Fibroblast of skin of scalp (primary cell): Measurements from ENCODE around the gene RASL10B.
A peak's percentile ranks its signal among the peaks of the same experiment; 100 is the strongest.
"Not testable (repeated sequence)": the region's sequence is repeated elsewhere in the genome, so short reads cannot be mapped to it uniquely, and the experiment has no call there.

ENCODE experiments used
- DNase-seq: peaks from one replicate; pipeline ENCODE4 v3.0.0-alpha.2; 2013

RASL10B gene

DNA sequence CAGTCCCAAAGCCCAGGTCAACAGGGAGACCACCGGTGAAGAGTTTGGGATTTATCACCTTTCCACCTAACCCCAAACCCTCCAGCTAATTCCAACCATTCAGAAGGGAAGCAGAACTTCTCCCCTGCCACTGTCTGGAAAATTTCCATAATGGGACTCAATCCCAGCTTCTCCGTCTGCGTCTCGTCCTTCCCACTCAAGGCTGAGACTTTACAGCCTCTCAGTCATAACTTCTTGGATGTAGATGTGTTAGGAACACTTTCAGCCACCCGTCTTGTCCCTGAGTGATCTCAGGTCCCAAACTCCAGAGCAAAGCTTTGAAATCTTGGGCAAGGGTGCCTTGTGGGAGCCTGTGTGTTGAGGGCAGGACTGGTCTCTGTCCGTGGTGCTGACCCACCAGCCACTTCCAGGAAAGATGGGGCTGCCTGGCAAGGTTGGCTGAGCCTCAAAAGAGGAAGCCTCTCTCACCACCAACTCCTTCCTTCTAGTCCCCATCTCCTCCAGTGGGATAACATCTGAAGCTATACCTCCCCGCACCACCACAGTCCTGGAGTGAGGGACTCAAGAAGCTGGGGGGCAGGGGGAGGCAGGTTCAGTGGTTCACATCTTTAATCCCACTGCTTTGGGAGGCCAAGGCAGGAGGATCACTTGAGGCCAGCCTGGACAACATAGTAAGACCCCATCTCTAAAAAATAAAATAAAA is 12.3 kb downstream of the RASL10B start:
- peak; percentile 43 for DNase-seq

DNA sequence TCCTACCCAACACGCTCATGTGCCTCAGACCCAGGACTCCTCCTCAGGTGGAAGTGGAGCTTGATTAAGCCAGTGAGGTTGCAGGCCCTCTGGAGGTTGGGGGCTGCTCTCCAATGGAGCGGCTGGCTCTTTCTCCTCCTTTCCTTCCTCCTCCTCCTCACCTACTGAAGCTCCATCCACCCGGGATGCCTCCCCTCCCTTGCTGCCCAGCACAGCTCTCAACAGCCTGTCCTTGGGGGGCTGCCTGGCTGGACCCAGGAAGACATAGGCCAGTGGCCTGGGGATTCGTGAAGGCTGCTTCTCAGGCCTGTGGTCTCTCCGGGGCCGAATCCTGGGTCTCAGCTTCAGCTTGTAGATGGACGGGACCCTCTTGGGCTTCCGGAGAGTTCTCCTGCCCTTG is 13.4 kb downstream of the RASL10B start:
- DNase-seq = no peak

DNA sequence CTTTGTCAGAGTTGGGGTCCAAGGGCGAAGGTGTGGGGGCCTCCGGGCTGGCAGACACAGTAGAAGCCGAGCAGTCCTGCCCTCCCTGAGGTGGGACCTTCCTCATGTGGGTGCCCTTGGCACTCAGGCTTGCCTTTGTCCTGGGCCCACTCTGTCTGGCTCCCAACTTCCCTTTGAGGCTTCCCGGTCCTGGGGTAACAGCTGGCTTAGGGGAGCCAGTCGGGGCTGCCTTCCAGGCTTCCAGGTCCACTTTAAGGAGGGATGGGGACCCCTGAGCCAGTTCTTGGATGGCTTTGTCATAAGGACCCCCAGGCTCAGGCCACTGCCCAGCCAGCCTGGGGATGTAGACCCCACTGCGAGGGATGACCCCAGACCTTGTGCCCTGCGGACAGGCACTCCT is 13.8 kb downstream of the RASL10B start:
- DNase-seq = no peak

DNA sequence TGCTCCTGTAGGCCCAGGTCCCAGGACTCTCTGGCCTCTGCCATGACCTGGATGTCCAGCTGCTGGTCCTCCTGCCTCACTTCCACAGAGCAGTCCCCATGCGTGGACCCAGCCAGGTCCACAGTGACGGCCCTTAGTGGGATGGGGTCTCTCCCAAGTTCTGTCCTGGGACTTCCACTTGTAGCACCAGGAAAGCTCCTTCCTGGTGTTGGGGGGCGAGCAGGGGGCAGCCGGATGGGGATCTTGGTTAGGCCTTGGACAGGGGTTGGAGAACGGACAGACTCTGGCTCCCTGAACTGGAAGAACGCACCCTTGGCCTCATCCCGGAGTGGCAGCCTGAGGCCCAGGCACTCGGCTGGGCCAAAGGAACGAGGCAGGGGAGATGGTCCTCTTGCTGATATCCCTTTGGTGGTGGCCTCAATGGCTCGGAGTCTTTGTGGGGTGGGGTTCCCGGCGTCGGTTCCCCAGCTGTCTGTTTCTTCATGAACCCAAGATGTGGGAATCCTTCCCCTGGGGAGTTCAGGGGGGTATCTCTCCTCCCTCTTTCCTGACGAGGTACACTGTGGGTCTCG is 14.4 kb downstream of the RASL10B start:
- DNase-seq = no peak

DNA sequence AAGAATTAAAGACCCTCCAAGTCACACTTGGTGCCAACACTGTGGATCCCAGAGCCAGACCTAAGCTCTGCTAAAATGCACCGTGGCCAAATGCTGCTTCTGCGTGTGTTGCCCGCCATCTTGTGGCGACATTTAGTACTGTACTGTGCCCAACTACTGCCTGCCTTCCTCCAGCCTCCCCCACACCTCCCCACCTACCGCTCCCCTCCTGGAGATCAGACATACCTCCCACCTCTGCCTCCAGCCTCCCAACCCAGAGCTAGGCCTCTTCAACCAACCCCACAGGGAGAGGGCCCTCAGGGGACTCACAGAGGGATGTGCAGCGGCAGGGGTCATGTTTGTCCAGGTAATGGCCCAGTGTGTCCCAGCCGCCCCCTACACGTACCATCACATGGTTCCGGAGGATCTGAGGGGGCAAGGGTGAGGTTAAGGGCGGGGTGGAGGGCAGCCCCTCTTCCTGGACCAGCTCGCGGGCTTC is 16.1 kb downstream of the RASL10B start:
- peak; percentile 74 for DNase-seq

DNA sequence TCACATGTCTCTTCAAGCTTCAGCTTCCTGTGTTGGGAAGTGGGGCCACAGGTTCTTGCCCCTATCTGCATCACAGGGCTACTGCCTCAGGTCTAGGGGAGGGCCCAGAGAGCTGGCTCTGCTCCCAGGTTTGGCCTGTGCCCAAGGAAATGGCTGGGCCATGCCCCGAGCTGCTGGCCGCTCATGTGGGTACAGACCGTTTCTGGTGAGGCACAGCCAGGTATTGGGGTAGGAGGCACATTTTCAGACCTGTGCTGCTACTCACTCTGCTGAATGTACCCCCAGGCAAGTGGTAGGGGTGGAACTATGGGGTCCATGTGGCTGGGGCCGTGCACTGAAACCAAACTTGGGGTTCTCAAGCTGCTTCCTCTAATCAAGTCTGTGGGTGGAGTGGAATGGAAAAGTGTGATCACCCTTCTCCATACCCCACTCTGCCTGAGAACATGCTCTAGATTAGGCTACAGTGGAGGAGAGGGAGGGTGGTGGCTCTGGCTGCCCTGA is 17.0 kb downstream of the RASL10B start:
- DNase-seq = no peak

DNA sequence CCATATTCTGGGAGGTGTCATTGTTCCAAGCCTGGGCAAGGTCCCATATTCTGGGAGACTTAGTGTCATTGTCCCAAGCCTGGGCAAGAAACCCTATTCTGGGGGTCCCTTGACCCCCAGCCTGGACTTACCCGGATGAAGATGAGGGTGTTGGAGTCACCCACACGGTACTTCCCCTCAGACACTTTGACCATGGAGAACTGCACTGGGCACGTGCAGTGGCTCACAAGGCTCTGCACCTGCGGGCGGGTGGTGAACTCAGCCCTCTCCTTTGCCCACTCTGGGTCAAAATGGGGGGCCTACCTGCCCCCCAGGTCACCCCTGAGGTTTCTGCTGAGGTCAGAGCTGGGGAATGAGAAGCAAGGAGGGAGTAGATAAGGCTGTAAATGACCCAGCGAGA is 17.5 kb downstream of the RASL10B start:
- DNase-seq = no peak

DNA sequence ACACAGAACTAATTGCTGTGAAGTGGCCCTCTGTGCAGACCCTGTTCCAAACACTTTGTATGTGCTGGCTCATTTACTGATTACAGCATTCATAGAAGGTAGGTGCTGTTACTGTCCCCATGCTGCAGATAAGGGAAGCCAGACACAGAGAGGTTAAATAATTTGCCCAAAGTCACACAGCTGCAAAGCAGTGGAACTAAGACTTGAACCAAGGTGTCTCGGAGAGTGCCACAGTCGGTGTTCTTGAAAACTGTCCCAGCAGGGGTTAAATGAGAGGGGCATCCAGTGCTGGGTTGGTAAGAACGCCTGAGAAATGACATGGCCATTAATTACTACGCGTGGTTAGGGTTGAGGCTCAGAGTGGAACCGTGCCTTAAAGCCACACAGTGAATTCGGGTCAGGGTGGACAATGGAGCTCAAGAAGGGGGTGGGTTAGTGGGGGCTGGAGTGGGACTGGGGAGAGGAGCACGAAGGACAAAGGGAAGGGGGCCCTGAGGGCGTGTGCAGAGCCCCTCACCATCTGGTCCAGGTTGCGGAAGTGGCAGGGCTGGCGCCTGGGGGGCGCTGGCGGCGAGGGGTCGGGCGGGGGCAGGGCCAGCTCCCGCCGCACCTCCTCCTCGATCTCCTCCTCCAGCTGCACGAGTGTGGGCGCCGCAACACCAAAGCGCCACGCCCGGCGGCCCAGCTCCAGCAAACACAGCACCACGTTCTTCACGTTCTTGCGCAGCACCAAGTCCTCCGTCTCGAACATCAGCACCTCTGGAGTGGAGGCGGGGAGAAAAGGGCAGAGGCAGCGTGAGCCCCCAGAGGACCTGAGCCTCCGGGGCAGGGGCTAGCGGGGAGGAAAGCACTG is 18.3 kb downstream of the RASL10B start:
- DNase-seq = peak; percentile 37

DNA sequence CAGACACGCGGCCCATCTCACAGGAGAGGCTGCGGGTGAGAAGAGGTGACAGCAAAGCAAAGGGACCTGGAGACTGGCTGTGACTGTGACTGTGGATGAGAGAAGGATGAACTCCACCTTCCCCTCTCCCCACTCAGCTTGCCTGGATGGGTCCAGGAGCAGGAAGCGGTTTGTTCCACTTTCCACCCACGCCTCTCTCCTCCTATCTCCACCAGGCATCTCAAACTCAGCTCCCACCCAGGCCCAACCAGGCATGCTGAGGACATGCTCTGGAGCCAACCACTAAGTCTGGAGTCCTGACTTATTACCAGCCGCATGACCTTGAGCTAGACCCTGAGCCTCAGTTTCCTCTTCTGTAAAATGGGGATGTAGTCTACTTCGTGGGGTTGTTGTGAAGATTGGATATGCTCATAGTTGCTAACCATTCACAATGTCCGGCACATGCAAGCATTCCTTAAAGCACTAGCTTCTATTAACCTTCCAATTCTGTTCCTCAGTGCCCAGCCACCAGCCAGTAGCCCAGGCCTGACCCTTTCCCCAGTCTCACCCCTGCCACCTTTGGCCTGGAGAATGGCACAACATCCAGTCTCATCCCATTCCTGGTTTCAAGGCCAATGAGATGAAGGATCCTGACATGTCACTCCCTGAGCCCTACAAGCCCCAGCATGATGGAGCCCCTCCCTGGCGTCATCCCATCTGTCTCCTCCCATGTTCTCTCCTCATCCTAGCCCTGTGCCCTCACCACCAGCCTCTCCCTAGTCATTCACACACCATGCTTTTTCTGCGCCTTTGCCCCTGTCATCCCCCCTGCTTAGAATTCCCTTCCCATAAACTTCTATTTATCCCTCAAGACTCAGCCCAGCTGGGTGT is 19.3 kb downstream of the RASL10B start:
- no peak for DNase-seq

DNA sequence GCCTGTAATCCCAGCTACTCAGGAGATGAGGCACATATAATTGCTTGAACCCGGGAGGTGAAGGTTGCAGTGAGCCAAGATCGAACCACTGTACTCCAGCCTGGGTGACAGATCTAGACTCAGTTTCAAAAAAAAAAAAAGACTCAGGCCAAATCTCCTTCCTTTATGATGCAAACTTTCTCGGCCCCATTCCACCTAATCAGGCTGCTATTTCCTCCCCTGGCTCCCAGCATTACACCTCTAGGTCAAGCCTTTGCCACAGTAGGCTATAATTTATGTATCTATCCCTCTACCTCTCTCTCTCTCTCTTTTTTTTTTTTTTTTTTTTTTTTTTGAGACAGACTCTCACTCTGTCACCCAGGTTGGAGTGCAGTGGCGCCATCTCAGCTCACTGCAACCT is 20.1 kb downstream of the RASL10B start:
- not testable (repeated sequence) for DNase-seq

DNA sequence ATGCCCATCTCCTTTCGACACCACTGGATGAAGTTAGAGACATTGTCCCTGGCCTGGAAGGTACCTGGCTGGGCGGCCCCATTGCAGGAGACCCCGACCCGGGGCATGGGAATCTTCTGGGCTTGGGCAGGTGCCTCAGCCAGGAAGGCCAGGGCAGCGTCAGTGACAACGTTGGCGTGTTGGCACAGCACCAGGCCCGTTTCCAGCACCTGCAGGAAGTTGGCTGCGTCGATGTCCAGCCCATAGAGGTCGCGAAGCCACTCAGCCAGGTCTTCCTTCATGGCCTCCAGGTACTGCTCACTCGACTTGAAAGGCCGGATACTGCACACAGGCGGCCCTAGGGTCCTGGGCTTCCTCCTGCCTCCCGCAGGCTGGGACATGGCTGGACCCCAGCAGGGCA is 21.0 kb downstream of the RASL10B start:
- no peak for DNase-seq

DNA sequence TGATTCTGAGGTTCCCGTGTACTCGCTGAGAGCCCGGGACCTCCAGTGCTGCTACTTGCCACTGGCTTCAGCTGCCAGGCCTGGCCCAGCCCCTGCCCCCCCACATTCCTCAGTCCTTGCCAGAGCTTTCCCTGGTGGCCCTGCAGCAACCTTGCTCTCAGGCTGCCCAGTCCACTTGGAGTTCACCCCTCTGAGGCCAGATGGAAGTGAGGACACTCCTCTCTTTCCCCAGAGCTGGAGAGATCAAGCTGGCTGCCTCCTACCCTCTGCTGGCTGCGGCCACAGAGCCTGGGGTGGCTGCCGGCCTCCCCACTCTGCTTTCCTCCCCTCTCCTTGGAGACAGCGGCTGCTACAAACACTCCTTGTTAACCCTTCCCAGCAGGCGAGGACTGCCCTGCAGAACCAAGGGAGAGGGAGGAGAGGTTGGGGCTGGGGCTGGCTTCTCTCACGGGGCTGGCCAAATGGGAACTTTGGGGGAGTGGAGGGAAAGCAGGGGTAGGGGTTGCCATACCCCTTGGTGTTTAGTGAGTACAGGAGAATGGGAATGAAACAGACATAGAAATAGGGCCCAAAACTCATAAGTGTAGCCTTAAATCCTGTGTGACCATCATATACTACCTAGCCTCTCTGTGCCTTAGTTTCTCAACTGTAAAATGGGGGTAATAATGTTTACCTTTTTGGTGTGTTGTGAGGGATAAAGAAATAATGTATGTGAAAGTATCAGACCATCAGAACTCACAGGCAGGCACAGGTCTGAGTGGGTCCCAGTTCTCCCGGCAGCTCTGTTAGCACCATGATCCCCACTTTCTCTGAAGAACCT is 21.7 kb downstream of the RASL10B start, which contains the start of gene GAS2L2:
TSS of gene GAS2L2 (minus strand) at position 295 of the 820 bp plus-strand sequence. CDS start 389 bp downstream, outside the sequence.
- DNase-seq = no peak

DNA sequence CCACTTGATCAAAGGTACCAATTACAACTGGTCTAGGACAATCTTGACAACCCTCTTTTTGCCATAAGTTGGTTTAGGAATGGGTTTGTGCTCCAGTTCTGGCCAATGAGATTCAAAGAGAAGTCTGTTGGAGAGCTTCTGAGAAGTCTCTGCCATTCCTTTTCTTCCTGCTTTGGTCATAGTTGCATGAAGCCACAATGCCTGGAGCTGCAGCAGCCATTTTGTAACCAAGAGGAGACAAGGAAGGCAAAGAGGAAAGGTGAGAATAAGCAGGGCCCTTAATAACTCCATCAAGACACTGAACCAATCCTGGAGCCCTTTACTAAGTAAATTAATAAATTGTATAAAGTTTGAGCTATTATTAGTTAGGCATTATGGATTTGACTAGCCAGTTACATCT is 25.8 kb downstream of the RASL10B start:
- DNase-seq = no peak

DNA sequence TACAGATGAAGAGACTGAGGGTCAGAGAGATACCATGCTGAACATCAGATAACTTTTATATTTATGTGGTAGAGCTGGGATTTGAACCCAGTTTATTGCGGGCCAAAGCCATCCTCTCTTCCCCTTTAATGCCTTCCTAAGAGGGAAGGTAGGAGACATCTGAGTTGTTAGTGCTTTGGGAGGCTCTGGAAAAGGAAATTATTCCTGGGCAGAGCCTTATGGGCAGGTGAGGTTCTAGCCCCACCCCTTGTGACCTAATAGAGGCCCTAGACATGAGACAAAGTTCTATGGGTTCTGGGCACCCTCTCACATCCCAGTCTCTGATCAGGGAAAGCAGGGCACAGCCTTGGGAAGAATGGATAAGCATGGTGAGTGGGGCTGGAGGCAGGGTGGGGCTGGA is 29.1 kb downstream of the RASL10B start, which contains the start of gene C17orf50:
TSS of gene C17orf50 (plus strand) at position 301 of the 400 bp plus-strand sequence. CDS start at position 356, 55 bp downstream.
- DNase-seq = no peak

DNA sequence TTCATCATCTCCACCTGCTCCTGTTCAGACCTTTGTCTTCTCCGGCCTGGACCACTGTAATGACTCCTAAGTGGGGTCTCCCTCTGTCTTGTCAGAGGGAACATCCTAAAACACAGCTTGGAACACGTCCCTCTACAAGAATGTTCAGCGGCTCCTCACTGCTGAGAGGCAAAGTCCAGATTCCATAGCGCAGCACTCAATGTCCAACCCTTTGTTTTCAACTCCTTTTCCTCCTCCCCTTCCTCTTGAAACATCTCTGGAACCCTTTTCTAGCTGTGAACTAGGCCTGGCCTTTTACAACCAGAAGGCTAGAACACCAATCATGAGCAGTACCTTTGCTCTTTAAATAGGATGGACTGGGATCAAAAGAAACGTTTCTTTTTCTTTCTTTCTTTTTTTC is 30.2 kb downstream of the RASL10B start:
- no peak for DNase-seq

DNA sequence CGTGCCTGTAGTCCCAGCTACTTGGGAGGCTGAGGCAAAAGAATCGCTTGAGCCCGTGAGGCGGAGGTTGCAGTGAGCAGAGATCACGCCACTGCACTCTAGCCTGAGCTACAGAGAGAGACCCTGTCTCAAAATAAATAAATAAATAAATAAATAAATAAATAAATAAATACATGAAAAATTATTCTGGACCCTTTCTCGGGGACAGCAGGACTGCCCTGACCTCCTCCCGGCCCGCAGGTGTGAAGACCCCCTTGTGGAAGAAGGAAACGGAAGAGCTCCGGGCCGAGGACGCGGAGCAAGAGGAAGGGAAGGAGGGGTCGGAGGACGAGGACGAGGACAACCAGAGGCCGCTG is 32.3 kb downstream of the RASL10B start:
- DNase-seq = no peak

DNA sequence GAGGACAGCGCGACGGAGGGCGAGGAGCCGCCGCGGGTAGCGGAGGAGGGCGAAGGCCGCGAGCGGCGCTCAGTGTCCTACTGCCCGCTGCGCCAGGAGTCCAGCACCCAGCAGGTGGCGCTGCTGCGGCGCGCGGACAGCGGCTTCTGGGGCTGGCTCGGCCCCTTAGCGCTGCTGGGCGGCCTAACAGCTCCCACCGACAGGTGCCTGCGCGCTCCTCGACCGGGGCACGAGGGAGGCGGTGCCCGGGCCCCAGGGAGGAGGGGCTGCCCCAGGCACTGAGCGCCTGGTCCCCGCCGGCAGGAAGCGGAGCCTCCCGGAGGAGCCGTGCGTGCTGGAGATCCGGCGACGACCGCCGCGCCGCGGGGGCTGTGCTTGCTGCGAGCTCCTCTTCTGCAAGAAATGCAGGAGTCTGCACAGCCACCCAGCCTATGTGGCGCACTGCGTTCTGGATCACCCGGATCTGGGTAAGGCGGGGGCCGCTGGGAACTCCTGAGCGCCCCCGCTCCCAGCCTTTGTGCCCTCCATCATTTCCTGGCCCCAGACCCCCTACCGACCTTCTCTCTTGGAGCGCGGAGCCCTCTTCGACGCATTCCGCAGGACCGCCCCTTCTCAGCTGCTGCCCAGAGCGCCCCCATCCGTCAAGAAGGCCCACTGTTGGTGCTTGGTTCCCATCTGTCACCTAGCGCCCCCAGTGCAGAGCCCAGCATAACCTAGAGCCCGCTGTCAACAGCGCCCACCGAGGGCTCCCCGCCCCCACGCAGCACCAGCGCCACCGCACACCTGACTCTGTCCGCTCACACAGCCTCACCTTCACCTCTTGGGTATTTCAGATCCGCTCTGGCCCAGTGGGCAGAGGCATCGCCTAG is 32.9 kb downstream of the RASL10B start:
- peak; percentile 78 for DNase-seq

DNA sequence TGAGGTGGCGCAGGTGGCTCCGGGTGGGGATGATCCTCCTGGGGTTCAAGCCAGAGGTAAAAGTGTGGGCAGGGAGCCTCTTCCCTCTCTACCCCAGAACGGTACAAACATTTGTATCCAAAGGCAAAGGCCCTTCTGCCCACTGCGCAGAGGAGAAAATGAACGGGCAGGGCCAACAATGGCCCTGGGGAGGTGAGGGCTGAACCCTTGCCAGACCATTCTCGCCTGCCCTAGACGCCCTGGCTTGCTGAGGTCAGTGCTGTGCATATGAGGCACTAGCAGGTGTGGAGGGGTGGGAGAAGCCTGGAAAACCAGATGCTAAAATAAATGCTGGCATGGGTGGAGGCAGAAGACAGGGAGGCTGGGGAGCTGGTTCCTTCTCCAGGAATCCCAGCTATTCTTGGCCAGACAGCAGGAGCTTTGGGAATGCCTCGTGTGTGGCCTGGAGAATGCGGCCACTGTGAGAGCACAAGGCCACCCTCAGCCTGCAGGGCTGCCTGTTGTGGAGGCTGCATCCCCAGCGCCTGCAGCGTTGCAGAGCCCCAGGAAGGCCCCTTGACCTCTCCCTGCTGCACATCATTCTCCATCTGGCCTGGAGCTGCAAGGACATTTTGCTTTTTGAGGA is 33.8 kb downstream of the RASL10B start:
- DNase-seq = peak; percentile 66

DNA sequence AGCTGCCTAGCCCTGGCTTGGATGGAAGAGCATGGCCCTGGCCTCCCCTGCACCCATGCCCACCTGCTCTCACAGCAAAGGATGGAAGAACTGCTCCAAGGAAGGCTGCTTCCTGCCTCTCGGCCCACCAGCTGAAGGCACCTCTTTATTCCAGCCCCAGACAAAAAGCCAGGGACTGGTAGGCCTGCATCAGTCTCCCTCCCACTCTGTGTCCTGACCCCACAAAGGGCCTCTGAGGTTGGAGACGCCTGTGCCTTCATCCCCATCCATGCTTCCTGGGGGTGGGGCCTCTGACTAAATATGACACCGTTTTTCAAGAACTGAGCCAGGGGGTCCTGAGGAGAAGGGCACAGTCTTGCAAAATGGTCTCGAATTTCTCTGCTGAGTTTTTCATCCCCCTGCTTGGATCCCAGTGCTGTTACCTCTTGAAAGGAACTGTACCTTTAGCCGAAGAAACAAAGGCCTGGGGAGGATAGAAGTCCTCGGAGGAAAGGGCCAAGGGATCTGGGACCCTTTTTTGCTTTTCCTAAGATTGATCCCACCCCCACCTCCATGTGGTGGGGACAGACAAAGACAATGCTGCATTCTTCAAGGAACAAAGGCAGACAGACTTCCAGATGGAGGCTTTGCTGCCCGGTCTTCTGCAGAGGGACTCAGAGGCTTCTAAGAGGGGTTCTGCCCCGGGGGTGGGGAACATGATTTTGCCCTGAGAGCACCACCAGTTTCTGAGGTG is 34.5 kb downstream of the RASL10B start:
- no peak for DNase-seq
